ENCODE measurements around the gene OR6K3.

DNA sequence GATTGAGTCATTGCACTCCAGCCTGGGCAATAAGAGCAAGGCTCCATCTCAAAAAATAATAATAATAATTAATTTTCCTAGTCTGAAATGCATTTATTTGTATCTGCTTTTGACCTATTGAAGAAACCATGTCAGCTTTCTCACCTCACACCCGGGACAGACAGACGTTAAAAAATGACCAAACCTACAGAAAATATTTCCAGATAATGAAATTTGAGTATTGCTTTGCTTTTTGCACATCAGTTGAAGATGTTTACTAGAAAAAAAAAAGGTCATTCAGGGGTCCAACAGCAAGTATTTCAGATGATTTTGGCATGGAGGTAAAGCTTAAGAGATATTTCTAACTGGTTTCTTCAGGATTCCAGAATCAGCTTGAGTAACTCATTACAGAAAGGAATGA is 33.9 kb upstream of the OR6K3 start, which contains the start of gene OR6K6:
- TF ChIP-seq CTCF (IDR thresholded peaks at IDR 0.05; ENCODE audit: insufficient read depth, low read depth, low read length) (no peak), EZH2 (IDR thresholded peaks at IDR 0.05; ENCODE audit: insufficient read depth, low read length) (no peak)
